ENCODE measurements around the gene MTERF2.
A peak's percentile ranks its signal among the peaks of the same experiment; 100 is the strongest.

Gene MTERF2

GRCh38 chr12:106987846-106988245, 900 bp upstream of the MTERF2 start:
- DNase-seq, result no peak

DNA sequence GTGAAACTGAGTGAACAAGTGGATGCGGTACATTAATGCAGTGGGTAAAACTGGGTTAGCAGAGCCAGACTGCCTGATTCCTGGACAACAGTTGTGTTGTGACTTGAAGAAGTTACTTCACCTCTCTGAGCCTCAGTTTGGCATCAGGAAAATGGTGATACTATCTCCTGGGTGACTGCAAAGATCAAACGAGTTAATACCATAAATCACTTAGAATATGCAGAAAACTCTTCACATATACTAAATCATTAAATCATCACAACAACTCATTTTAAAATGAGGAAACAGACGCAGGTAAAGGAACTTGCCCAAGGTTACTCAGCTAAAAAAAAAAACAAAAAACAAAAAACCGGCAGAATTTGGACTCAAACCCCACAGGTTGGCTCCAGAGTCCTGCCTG, 811 bp downstream of the MTERF2 start:
- DNase-seq, result no peak

DNA sequence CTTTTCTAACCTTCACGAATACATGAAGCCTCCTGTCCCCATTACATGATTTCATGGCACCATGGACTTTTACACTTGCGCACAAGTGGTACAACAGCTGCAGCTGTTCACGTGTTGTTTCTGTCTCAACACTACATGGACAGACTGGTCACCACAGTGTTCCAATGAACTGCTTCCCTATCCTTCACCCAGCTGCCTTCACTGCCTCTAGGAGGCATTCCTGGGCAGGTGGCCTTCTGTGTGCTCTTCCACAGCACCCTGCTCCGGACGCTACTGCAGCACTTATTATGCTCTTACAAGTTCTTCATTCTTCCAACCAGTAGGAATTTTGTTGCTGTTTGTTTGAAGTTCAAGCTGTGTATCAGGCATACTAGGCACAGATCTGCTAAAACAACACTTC, 1.5 kb downstream of the MTERF2 start:
- DNase-seq, result no peak

GRCh38 chr12:106984588-106985137, 2.3 kb downstream of the MTERF2 start:
- no peak for DNase-seq

GRCh38 chr12:106982229-106982628, 4.7 kb downstream of the MTERF2 start:
- no peak for DNase-seq

DNA sequence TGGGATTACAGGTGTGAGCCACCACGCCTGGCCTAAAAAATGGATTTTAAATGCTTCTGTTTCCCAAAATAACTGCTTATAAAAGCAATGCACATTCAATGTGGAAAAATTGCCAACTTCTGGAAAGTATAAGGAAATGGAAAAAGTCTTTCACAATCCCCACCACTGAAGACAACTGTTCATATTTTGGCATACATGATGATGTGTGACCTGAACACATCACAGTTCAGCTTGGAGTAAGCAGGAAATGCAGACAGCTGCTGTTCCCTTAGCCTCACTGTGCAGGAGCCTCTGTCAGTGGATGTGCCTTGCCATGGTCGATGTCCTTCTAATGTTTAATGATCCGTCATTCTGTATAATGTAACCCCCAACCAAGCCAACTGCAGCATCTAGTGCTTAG, 5.2 kb downstream of the MTERF2 start:
- no peak for DNase-seq

GRCh38 chr12:106980944-106981343, 6.0 kb downstream of the MTERF2 start:
- no peak for DNase-seq

GRCh38 chr12:106978035-106978800, 8.7 kb downstream of the MTERF2 start:
- DNase-seq, result peak; percentile 70 to 86

DNA sequence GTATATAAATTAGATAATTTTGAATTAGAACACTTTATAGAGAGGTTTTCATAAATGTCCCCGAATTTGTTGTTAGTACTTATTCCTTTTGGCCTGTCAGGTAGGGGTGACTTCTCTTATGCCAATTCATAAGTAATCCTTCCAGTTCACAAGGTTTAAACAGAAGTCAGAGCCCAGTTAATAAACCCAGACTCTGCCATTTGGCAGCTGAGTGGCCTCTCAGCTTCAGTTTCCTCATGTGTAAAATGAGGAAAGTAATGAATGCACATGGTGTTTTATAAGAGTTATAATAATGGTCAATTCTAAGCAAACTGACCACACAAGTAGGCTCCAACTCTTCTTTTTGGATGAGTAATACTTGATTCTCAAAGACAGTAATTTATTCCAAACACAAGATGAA, 10.3 kb downstream of the MTERF2 start:
- no peak for DNase-seq

DNA sequence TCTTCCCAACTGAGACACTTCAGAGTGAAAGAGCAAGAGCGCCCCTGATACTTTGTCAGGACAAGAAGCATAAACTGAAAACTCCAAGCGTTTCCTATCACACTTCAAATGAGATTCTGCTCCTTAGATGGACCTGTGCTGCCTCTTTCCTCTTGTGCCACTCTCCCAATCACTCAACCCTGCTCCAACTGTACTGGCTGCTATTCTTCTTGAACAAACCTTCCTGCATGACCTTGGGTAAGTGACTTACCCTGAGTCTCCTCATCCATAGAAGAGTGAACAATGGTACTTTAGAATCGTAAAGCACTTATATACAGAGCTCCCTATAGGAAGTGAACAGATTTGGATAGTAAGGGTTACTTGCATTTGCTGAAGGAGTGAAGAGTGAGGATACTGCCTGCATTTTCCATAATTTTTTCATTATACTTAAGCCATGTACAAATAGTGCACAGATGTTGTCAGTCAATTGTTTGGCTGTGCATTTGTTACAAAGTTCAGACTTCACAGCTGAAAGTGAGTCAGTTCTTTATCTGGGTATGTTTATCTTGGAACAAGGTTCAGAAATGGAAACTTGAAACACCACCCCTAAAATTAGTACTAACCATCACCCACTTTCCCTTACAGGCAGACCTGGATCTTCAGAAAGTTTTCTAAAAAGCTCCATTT, 10.8 kb downstream of the MTERF2 start:
- no peak for DNase-seq

DNA sequence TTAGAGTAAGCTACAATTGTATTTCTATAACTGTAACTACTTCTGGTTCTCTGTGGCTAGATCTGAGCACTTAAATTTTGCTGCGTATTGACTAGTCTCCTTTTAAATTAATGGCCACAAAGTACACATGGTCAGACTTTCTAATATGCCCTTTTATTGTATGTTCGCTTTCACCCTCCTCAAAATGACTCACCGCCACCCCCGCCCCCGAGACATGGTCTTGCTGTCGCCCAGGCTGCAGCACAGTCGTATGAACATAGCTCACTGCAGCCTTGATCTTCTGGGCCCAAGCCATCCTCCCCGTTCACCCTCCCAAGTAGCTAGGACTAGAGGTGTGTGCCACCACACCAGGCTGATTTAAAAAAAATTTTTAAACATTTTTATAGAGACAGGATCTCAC, 11.8 kb downstream of the MTERF2 start:
- no peak for DNase-seq

GRCh38 chr12:106974511-106974910, 12.4 kb downstream of the MTERF2 start:
- no peak for DNase-seq

- no peak for DNase-seq
Measured at GRCh38 chr12:106973545-106973944, 13.4 kb downstream of the MTERF2 start.

DNA sequence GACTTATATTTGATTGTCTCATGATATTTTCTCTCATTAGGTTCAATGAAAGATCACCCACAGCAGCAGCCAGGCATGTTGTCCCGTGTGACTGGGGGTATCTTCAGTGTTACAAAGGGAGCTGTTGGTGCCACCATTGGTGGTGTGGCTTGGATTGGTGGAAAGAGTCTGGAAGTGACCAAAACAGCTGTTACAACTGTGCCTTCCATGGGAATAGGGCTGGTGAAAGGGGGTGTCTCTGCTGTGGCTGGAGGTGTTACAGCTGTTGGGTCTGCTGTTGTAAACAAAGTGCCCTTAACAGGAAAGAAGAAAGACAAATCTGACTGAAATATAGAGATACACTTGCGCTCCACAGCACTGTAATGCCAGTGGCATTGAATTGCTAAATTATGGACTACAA, 15.9 kb downstream of the MTERF2 start:
- no peak for DNase-seq

DNA sequence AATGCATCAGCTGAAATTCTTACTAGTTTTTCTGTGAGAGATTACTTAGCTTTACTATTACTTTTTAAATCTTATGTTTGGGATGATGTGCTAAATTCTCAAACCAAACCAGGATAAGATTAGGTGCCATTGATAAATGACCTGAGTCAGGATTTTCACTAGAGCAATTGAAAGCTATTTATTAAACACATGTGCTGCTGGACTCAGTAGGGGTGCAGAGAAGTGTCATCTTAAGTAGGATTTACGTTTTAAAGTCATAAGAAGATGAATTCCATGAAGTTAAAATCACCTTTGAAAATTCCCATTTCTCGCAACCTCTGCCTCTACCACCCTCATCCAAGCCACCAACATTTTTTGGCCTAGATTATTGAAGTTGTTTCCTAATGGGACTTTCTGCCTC, 22.4 kb downstream of the MTERF2 start:
- DNase-seq, result no peak

DNA sequence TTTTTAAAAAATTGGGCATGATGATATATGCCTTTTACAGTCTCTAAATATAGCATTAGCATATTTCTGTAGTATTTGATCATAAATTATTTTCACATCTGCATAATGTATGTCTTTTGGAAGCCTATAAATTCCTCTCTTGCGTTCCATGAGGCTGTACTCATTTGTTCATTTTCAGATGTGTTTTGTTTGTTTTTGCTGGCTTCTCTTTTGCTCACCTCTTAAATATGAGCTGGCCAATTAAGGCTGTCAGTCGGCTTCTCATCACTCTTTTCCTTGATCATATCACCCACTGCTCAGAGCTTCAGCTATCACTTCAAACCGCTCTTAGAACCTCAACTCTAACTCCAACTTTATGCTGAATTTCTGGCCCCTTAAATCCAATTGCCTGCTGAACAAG, 24.7 kb downstream of the MTERF2 start:
- no peak for DNase-seq

DNA sequence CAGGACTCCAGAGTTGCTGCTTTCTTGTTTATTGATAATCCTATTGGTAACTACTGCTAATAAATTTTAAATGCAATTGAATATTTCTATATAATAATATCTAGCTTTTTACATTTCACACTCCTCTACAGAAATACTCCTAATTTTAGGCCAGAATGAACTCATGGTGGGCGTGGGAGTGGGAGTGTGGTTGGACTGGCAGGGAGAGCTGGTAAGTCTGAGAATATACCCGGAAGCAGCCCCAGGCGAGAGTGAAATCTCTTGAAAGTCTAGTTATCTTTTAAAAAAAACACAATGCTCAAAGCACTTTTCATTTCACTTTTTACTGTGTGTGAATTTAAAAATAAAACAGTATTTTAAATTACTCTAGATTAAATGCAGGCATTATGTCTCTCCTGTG, 26.5 kb downstream of the MTERF2 start:
- no peak for DNase-seq

DNA sequence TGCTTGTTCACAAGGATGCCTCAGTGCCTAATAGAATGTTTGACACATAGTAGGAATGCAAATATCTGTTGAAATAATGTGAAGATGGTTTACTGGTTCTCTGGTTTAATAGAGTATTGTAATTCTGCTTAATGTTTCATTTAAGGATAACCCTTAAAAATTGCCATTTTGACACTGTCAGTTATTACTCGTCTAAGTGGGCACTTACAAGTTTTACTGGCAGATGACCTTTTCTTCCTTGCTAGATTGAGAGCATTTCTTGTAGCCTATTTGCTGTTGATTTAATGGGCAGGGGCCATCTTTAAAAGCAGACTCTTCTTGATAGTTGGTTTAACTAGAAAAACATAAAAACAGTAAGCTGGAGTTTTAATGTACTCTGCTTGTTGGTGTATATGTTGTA, 29.4 kb downstream of the MTERF2 start:
- DNase-seq, result no peak

- DNase-seq, result peak; percentile 34 to 40
Measured at GRCh38 chr12:106956048-106956578, 30.8 kb downstream of the MTERF2 start.

DNA sequence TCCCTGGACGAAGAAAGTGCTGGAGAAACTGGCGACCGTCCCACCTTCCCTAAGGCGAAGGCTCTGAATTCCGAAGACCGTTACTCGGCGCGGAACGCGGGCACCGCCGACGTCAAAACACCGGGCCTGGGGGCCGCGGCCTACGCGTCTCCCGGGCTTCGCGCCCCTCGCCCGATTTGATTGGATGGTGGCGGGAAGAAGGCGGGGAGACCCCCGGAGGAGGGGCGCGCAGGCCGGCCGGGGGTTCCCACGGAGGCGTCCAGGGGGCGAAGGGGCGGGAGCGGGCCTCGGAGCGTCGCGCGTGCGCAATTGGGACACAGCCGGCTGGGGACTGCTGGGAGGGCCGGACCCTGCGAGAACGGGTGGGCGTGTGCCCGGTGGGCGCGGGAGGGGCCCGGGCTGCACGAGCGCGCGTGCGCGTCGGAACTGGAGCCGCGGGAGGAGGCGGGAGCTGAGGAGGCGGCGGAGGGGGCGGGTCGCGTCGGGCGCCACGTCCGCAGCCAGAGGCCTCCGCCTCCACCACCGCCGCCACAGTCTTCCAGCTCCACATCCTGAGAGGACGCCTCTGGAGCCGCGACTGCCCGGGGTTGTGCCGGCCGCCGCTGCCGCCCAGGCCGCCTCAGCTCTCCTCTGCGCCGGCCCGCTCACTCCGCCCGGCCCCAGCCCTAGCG, 31.4 kb downstream of the MTERF2 start, which contains the start of gene TMEM263:
Gene TMEM263, plus strand, starts transcription at position 531 of the 671 bp plus-strand sequence. CDS start 11,210 bp downstream, outside the sequence.
- peak; percentile 87 to 89 for DNase-seq

DNA sequence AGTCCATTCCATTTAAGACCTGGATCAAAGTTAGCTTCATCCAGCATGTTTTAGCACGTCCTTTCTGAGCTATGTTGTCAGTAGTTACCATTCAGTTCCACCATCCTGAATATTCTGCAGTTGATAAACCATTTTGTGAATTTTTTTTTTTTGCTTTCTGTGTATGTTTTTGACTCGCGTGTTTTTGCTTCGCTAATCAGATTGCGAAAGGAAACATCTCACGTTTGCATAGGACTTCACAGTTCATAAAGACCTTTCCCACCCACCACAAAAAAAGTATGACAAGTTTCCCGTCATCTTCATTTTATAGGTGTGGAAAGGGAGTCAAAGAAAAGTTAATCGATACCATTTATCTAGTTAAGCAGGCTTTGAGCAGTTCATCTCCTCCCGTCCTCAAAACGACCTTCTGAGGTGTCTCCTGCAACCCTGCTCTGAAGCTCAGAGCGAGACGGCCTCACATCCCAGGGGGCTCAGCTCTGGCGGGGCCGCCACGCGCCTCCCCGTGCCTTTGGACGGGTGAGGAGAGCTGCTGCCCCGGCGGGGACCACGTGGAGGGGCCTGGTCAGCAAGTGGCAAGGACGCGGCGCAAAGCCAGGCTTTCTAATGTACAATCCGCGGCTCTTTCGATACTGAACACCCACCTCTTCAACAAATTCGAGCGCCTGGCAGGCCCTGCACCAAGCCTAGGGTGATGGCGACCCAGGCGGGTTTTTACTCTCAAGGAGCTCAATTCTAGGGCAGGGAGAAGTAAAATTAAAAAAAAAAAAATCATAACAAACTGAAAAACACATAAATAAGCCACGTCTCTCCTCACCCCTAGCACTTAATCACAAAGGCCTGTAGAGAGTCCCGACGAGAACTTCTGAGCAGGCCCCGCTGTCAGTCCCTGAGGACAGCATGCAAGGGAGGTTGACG, 32.2 kb downstream of the MTERF2 start:
- DNase-seq, result no peak
